GM23248 (cell line): ENCODE results near the gene GALNT17.

Experiments used
- EZH2 ChIP-seq: fragments of 200-600 bp; sonication (generic); IDR thresholded peaks from 2 replicates; pipeline ENCODE4 v1.6.1; 2018; ENCODE audit warnings: antibody characterized with exemption, mild to moderate bottlenecking; ENCODE audit not compliant: insufficient read depth, poor library complexity, severe bottlenecking
- EZH2phosphoT487 ChIP-seq: fragments of 200-600 bp; sonication (generic); IDR thresholded peaks from 2 replicates; pipeline ENCODE4 v1.6.1; 2018; ENCODE audit warnings: antibody characterized with exemption, moderate library complexity, mild to moderate bottlenecking, low read depth; ENCODE audit not compliant: insufficient read depth

DNA sequence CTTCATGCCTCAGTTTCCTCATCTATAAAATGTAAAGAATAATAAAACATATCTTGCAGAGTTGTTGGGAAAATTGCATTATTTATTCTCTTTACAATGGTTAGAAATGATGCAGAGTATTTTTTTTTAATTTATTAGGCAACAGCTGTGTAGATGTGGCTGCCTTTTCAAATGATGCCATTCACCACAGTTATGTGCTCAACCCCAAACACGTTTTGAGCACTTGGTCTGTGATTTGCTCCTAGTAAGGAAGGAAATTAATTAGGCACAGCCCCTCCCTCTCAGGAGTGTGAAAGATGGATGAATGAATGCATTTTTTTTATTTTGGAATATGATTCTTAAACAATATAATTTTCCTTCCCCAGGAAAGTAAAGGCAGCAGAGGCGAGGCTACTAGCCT is 575.1 kb downstream of the GALNT17 start:
- TF ChIP-seq EZH2 = no peak
- no peak for TF ChIP-seq EZH2phosphoT487
